ENCODE measurements around the gene PTPN2. TPM values are rescaled to one million over a fixed set of nuclear protein-coding genes. Genes with fewer than 3 reads are reported as not detected.
"Not testable (repeated sequence)": the region's sequence is repeated elsewhere in the genome, so short reads cannot be mapped to it uniquely, and the experiment has no call there.

Gene PTPN2
- total RNA-seq, 3 donors from 2014 or later, result 61.7 to 77.6 (median 65.2) TPM

- H3K9me3 Mint-ChIP-seq, result no peaks in the 10 kb centered on the region
- no peaks in the 10 kb centered on the region for H3K27me3 Mint-ChIP-seq (ENCODE audit: low read depth)
- H3K36me3 Mint-ChIP-seq (ENCODE audit: insufficient read depth), result no peaks in the 10 kb centered on the region
- peaks cover 15% of the 10 kb centered on the region for H3K4me1 Mint-ChIP-seq (ENCODE audit: low read depth)
- DNase-seq (no peak), ATAC-seq (no peak)
- no peak overlapping the region for H3K4me3 Mint-ChIP-seq
Measured at GRCh38 chr18:12773369-12773768, 110.7 kb downstream of the PTPN2 start.

- Mint-ChIP-seq H3K9me3 (no peaks in the 10 kb centered on the region), H3K36me3 (ENCODE audit: insufficient read depth) (no peaks in the 10 kb centered on the region), H3K27me3 (ENCODE audit: low read depth) (no peaks in the 10 kb centered on the region), H3K4me3 (no peak overlapping the region), H3K4me1 (ENCODE audit: low read depth) (peaks cover 15% of the 10 kb centered on the region)
- ATAC-seq (no peak), DNase-seq (no peak)
Measured at GRCh38 chr18:12772111-12772510, 111.9 kb downstream of the PTPN2 start.

GRCh38 chr18:12770469-12771219 is 113.4 kb downstream of the PTPN2 start:
- ATAC-seq (no peak), DNase-seq (no peak)
- H3K4me1 Mint-ChIP-seq (ENCODE audit: low read depth), result peaks cover 15% of the 10 kb centered on the region
- H3K36me3 Mint-ChIP-seq (ENCODE audit: insufficient read depth), result no peaks in the 10 kb centered on the region
- no peaks in the 10 kb centered on the region for H3K27me3 Mint-ChIP-seq (ENCODE audit: low read depth)
- H3K9me3 Mint-ChIP-seq, result no peaks in the 10 kb centered on the region
- no peak overlapping the region for H3K4me3 Mint-ChIP-seq

GRCh38 chr18:12769644-12770440 is 114.2 kb downstream of the PTPN2 start:
- DNase-seq, result no peak
- Mint-ChIP-seq H3K36me3 (ENCODE audit: insufficient read depth) (no peaks in the 10 kb centered on the region), H3K27me3 (ENCODE audit: low read depth) (no peaks in the 10 kb centered on the region), H3K9me3 (no peaks in the 10 kb centered on the region), H3K4me3 (no peak overlapping the region), H3K4me1 (ENCODE audit: low read depth) (peaks cover 13% of the 10 kb centered on the region)
- ATAC-seq, result no peak

GRCh38 chr18:12769136-12769535 is 114.9 kb downstream of the PTPN2 start:
- ATAC-seq, result no peak
- Mint-ChIP-seq H3K36me3 (ENCODE audit: insufficient read depth) (no peaks in the 10 kb centered on the region), H3K9me3 (no peaks in the 10 kb centered on the region), H3K27me3 (ENCODE audit: low read depth) (no peaks in the 10 kb centered on the region), H3K4me1 (ENCODE audit: low read depth) (peaks cover 11% of the 10 kb centered on the region), H3K4me3 (no peak overlapping the region)
- no peak for DNase-seq

- ATAC-seq, result no peak
- Mint-ChIP-seq H3K9me3 (no peaks in the 10 kb centered on the region), H3K4me3 (no peak overlapping the region), H3K4me1 (ENCODE audit: low read depth) (peaks cover 6% of the 10 kb centered on the region), H3K27me3 (ENCODE audit: low read depth) (no peaks in the 10 kb centered on the region), H3K36me3 (ENCODE audit: insufficient read depth) (no peaks in the 10 kb centered on the region)
- DNase-seq, result no peak
Measured at GRCh38 chr18:12768625-12769024, 115.4 kb downstream of the PTPN2 start.

GRCh38 chr18:12767580-12768155 is 116.4 kb downstream of the PTPN2 start:
- Mint-ChIP-seq H3K36me3 (ENCODE audit: insufficient read depth) (no peaks in the 10 kb centered on the region), H3K27me3 (ENCODE audit: low read depth) (no peaks in the 10 kb centered on the region), H3K4me3 (no peak overlapping the region), H3K4me1 (ENCODE audit: low read depth) (no peaks in the 10 kb centered on the region), H3K9me3 (no peaks in the 10 kb centered on the region)
- ATAC-seq (no peak), DNase-seq (no peak)

GRCh38 chr18:12766986-12767433 is 117.0 kb downstream of the PTPN2 start:
- no peak for DNase-seq
- no peak for ATAC-seq
- H3K36me3 Mint-ChIP-seq (ENCODE audit: insufficient read depth), result no peaks in the 10 kb centered on the region
- no peak overlapping the region for H3K4me3 Mint-ChIP-seq
- no peaks in the 10 kb centered on the region for H3K9me3 Mint-ChIP-seq
- H3K4me1 Mint-ChIP-seq (ENCODE audit: low read depth), result no peaks in the 10 kb centered on the region
- H3K27me3 Mint-ChIP-seq (ENCODE audit: low read depth), result no peaks in the 10 kb centered on the region

GRCh38 chr18:12765586-12765985 is 118.5 kb downstream of the PTPN2 start:
- Mint-ChIP-seq H3K4me3 (no peak overlapping the region), H3K4me1 (ENCODE audit: low read depth) (no peaks in the 10 kb centered on the region), H3K36me3 (ENCODE audit: insufficient read depth) (no peaks in the 10 kb centered on the region), H3K9me3 (no peaks in the 10 kb centered on the region), H3K27me3 (ENCODE audit: low read depth) (no peaks in the 10 kb centered on the region)
- ATAC-seq (no peak), DNase-seq (no peak)

GRCh38 chr18:12765126-12765525 is 118.9 kb downstream of the PTPN2 start:
- Mint-ChIP-seq H3K27me3 (ENCODE audit: low read depth) (no peaks in the 10 kb centered on the region), H3K36me3 (ENCODE audit: insufficient read depth) (no peaks in the 10 kb centered on the region), H3K4me1 (ENCODE audit: low read depth) (no peaks in the 10 kb centered on the region), H3K9me3 (no peaks in the 10 kb centered on the region), H3K4me3 (no peak overlapping the region)
- no peak for DNase-seq
- ATAC-seq, result no peak

- not testable (repeated sequence) for H3K9me3 Mint-ChIP-seq; H3K4me3 Mint-ChIP-seq; H3K4me1 Mint-ChIP-seq (ENCODE audit: low read depth); ATAC-seq; H3K36me3 Mint-ChIP-seq (ENCODE audit: insufficient read depth); H3K27me3 Mint-ChIP-seq (ENCODE audit: low read depth); DNase-seq
Measured at GRCh38 chr18:12758566-12758965, 125.5 kb downstream of the PTPN2 start.

- not testable (repeated sequence) for H3K9me3 Mint-ChIP-seq; H3K27me3 Mint-ChIP-seq (ENCODE audit: low read depth); H3K4me1 Mint-ChIP-seq (ENCODE audit: low read depth); ATAC-seq; DNase-seq; H3K36me3 Mint-ChIP-seq (ENCODE audit: insufficient read depth); H3K4me3 Mint-ChIP-seq
Measured at GRCh38 chr18:12756619-12757239, 127.3 kb downstream of the PTPN2 start.

GRCh38 chr18:12755606-12756005 is 128.4 kb downstream of the PTPN2 start:
- not testable (repeated sequence) for H3K4me3 Mint-ChIP-seq; H3K9me3 Mint-ChIP-seq; H3K27me3 Mint-ChIP-seq (ENCODE audit: low read depth); H3K4me1 Mint-ChIP-seq (ENCODE audit: low read depth); DNase-seq; ATAC-seq; H3K36me3 Mint-ChIP-seq (ENCODE audit: insufficient read depth)

- DNase-seq (no peak), ATAC-seq (no peak)
- Mint-ChIP-seq H3K4me3 (no peak overlapping the region), H3K27me3 (ENCODE audit: low read depth) (no peaks in the 10 kb centered on the region), H3K9me3 (no peaks in the 10 kb centered on the region), H3K36me3 (ENCODE audit: insufficient read depth) (peaks cover 2% of the 10 kb centered on the region), H3K4me1 (ENCODE audit: low read depth) (peaks cover 10% of the 10 kb centered on the region)
Measured at GRCh38 chr18:12754511-12754910, 129.5 kb downstream of the PTPN2 start.
